Esophagus squamous epithelium (tissue), 5 donors: ENCODE results near the gene CCDC93. TPM values are rescaled to one million over a fixed set of nuclear protein-coding genes. Genes with fewer than 3 reads are reported as not detected.

ENCODE experiments used
- DNase-seq: peaks from one replicate; lab custom pipeline; 2025; lab: John Stamatoyannopoulos, UW
- H3K27ac ChIP-seq, 4 donors: fragments of 200-600 bp; sonication (generic); one replicate each; pipeline ENCODE4 v1.5.1; 2016 to 2019; ENCODE audit warnings: mild to moderate bottlenecking in 1 of 4
- H3K27me3 ChIP-seq, 4 donors: fragments of 200-600 bp; sonication (generic); 1 replicate in 3 of 4; 2 replicates in 1 of 4; pipeline versions ENCODE4 v1.5.1 to v1.6.0; 2017 to 2021; ENCODE audit warnings: antibody characterized with exemption in 1 of 4
- H3K36me3 ChIP-seq, 3 donors: fragments of 200-600 bp; sonication (generic); one replicate each; pipeline ENCODE4 v1.5.1; 2016 to 2019
- H3K4me1 ChIP-seq, 3 donors: fragments of 200-600 bp; sonication (generic); one replicate each; pipeline ENCODE4 v1.5.1; 2017 to 2019
- H3K4me3 ChIP-seq, 4 donors: fragments of 200-600 bp; sonication (generic); 1 replicate in 3 of 4; 2 replicates in 1 of 4; pipeline ENCODE4 v1.5.1; 2016 to 2019; ENCODE audit warnings: mild to moderate bottlenecking in 2 of 4, moderate library complexity in 1 of 4
- H3K9me3 ChIP-seq, 3 donors: fragments of 200-600 bp; sonication (generic); one replicate each; pipeline ENCODE4 v1.5.1; 2016 to 2019
- CTCF ChIP-seq, 6 experiments: fragments of 450-650 bp in 4 of 6; fragments of 200-600 bp in 2 of 6; sonication (generic) in 2 of 6; IDR thresholded peaks; one replicate each; pipeline ENCODE4 v1.5.1; 2016 to 2019; ENCODE audit warnings: antibody characterized with exemption in 6 of 6, mild to moderate bottlenecking in 4 of 6, moderate library complexity in 4 of 6
- POLR2A ChIP-seq, 4 donors: fragments of 450-650 bp; IDR thresholded peaks; one replicate each; pipeline ENCODE4 v1.6.1; 2017; ENCODE audit warnings: antibody characterized with exemption in 4 of 4, mild to moderate bottlenecking in 4 of 4, moderate library complexity in 3 of 4
- WGBS, 2 donors: methylation state at CpG; one replicate each; pipeline ENCODE4 v1.1.5; 2018; 5-methylcytosine and 5-hydroxymethylcytosine counted together
- intact Hi-C: fragments of 100-400 bp; cut with DNase I; formaldehyde crosslinking; loops from one replicate; pipeline ENCODE4 v1.15.0; 2022
- total RNA-seq, 4 donors: library from RNA; depleted of rRNA; stranded (reverse); fragments of >200 nt; gene quantifications; one replicate each; pipeline ENCODE4 v1.1.0, GENCODE V29; 2016
- donor health status: DM: yes; HTN: yes; CAD: no.

CCDC93 gene
- total RNA-seq, 4 donors from 2014 or later = 10.6 to 20.4 (median 17.2) TPM

- DNase-seq = no peak
- peaks cover 0 to 87% (median 0%) of the 10 kb centered on the region in 3 donors for H3K36me3 ChIP-seq
- H3K4me3 ChIP-seq = no peak overlapping the region
- no peaks in the 10 kb centered on the region for H3K9me3 ChIP-seq
- H3K4me1 ChIP-seq = peaks cover 0 to 22% (median 14%) of the 10 kb centered on the region in 3 donors
- H3K27ac ChIP-seq = no peak overlapping the region
- intact Hi-C loops = no loop called here
- TF ChIP-seq POLR2A (IDR thresholded peaks at IDR 0.05) (no peak), CTCF (IDR thresholded peaks at IDR 0.05) (no peak)
- no peaks in the 10 kb centered on the region for H3K27me3 ChIP-seq
- WGBS, 2 donors = 89 to 100% methylated on average over 1 of the region's 1 CpG
These were observed 32.1 kb downstream of the CCDC93 start for GRCh38 chr2:117981810-117982209.

- Histone ChIP-seq H3K4me1 (peaks cover 0 to 22% (median 14%) of the 10 kb centered on the region in 3 donors), H3K27ac (peak overlapping the region in 3 of 4 donors; percentile 25 to 43 (median 40)), H3K27me3 (no peaks in the 10 kb centered on the region), H3K9me3 (no peaks in the 10 kb centered on the region), H3K36me3 (peaks cover 0 to 89% (median 0%) of the 10 kb centered on the region in 3 donors), H3K4me3 (no peak overlapping the region)
- no peak for DNase-seq
- intact Hi-C loops = no loop called here
- no peak for TF ChIP-seq CTCF (IDR thresholded peaks at IDR 0.05)
- TF ChIP-seq POLR2A (IDR thresholded peaks at IDR 0.05) = no peak
- WGBS, 2 donors = 83 to 86% methylated on average over 5 of the region's 5 CpGs
These were observed 32.8 kb downstream of the CCDC93 start for GRCh38 chr2:117980783-117981676.

- H3K4me3 ChIP-seq = no peak overlapping the region
- no peak for DNase-seq
- peaks cover 0 to 89% (median under 1%) of the 10 kb centered on the region in 3 donors for H3K36me3 ChIP-seq
- no peaks in the 10 kb centered on the region for H3K9me3 ChIP-seq
- H3K27me3 ChIP-seq = no peaks in the 10 kb centered on the region
- peaks cover 0 to 22% (median 14%) of the 10 kb centered on the region in 3 donors for H3K4me1 ChIP-seq
- TF ChIP-seq CTCF (IDR thresholded peaks at IDR 0.05) (no peak), POLR2A (IDR thresholded peaks at IDR 0.05) (no peak)
- intact Hi-C loops = no loop called here
- peak overlapping the region in 2 of 4 donors; percentile 37 to 40 for H3K27ac ChIP-seq
- WGBS, 2 donors = 47 to 59% methylated on average over 6 of the region's 6 CpGs
These were observed 33.8 kb downstream of the CCDC93 start for GRCh38 chr2:117979911-117980701.

GRCh38 chr2:117977696-117978095, 36.2 kb downstream of the CCDC93 start:
- DNase-seq = no peak
- Histone ChIP-seq H3K27ac (no peak overlapping the region), H3K36me3 (peaks cover 4 to 89% (median 18%) of the 10 kb centered on the region in 3 donors), H3K9me3 (no peaks in the 10 kb centered on the region), H3K4me3 (no peak overlapping the region), H3K27me3 (no peaks in the 10 kb centered on the region), H3K4me1 (peaks cover 0 to 22% (median 14%) of the 10 kb centered on the region in 3 donors)
- WGBS, 2 donors = 89 to 93% methylated on average over 3 of the region's 3 CpGs
- TF ChIP-seq CTCF (IDR thresholded peaks at IDR 0.05) (no peak), POLR2A (IDR thresholded peaks at IDR 0.05) (no peak)
- intact Hi-C loops = no loop called here
